Measurements from ENCODE around the gene MSL2. TPM values are rescaled to one million over a fixed set of nuclear protein-coding genes. Genes with fewer than 3 reads are reported as not detected.

Gene MSL2
- total RNA-seq, 1 experiment from 2014 or later: 37.8 TPM

- TF ChIP-seq PRDM15 (CRISPR knock-in tag; IDR thresholded peaks at IDR 0.05) (no peak), TP53 (CRISPR knock-in tag; IDR thresholded peaks at IDR 0.05) (no peak), NR3C1 (CRISPR knock-in tag; conservative IDR thresholded peaks at IDR 0.05; ENCODE audit: low read depth) (no peak), OVOL2 (CRISPR knock-in tag; IDR thresholded peaks at IDR 0.05; ENCODE audit: borderline replicate concordance) (no peak), ZNF219 (CRISPR knock-in tag; IDR thresholded peaks at IDR 0.05; ENCODE audit: borderline replicate concordance) (no peak)
Observed at GRCh38 chr3:136161516-136161915, 34.6 kb downstream of the MSL2 start (continued).

- Mint-ChIP-seq H3K27ac (no peak overlapping the region), H3K4me1 (peaks cover 14% of the 10 kb centered on the region), H3K27me3 (ENCODE audit: low read depth) (no peaks in the 10 kb centered on the region), H3K9me3 (no peaks in the 10 kb centered on the region), H3K4me3 (no peak overlapping the region), H3K36me3 (peaks cover 11% of the 10 kb centered on the region)
- ChIA-PET POLR2A (no interaction called here), CTCF (no interaction called here)
- DNase-seq (ENCODE audit: low spot score) (no peak), ATAC-seq (no peak)
- no peak for TF ChIP-seq CDX4 (CRISPR knock-in tag; IDR thresholded peaks at IDR 0.05; ENCODE audit: borderline replicate concordance)
Observed at GRCh38 chr3:136152963-136153362, 43.2 kb downstream of the MSL2 start.

- Mint-ChIP-seq H3K4me1 (peaks cover 14% of the 10 kb centered on the region), H3K4me3 (no peak overlapping the region), H3K27ac (0 out of 2 replicates have a peak overlapping the region, but pooled peaks have one; percentile 31), H3K36me3 (peaks cover 11% of the 10 kb centered on the region), H3K9me3 (no peaks in the 10 kb centered on the region), H3K27me3 (ENCODE audit: low read depth) (no peaks in the 10 kb centered on the region)
- DNase-seq (ENCODE audit: low spot score) (no peak), ATAC-seq (no peak)
- POLR2A ChIA-PET: no interaction called here
- TF ChIP-seq ZNF671 (CRISPR knock-in tag; IDR thresholded peaks at IDR 0.05) (no peak), SMAD3 (CRISPR knock-in tag; IDR thresholded peaks at IDR 0.05; ENCODE audit: borderline replicate concordance) (no peak), ESRRA (CRISPR knock-in tag; IDR thresholded peaks at IDR 0.05; ENCODE audit: borderline replicate concordance) (no peak), EMX1 (CRISPR knock-in tag; IDR thresholded peaks at IDR 0.05) (no peak), ARID4B (CRISPR knock-in tag; IDR thresholded peaks at IDR 0.05; ENCODE audit: borderline replicate concordance) (no peak), JUN (CRISPR knock-in tag; IDR thresholded peaks at IDR 0.05) (no peak), ZNF232 (CRISPR knock-in tag; IDR thresholded peaks at IDR 0.05) (no peak), GRHL2 (CRISPR knock-in tag; IDR thresholded peaks at IDR 0.05; ENCODE audit: insufficient replicate concordance, severe bottlenecking) (no peak), CDX4 (CRISPR knock-in tag; IDR thresholded peaks at IDR 0.05; ENCODE audit: borderline replicate concordance) (no peak), ZNF416 (CRISPR knock-in tag; IDR thresholded peaks at IDR 0.05) (no peak), ATF2 (CRISPR knock-in tag; IDR thresholded peaks at IDR 0.05; ENCODE audit: borderline replicate concordance, low read depth) (no peak), TCF7 (CRISPR knock-in tag; IDR thresholded peaks at IDR 0.05; ENCODE audit: low read depth) (no peak), KAT7 (CRISPR knock-in tag; IDR thresholded peaks at IDR 0.05; ENCODE audit: borderline replicate concordance) (no peak), TEAD4 (CRISPR knock-in tag; IDR thresholded peaks at IDR 0.05) (no peak), HMGA2 (CRISPR knock-in tag; IDR thresholded peaks at IDR 0.05) (no peak), NR3C1 (CRISPR knock-in tag; conservative IDR thresholded peaks at IDR 0.05; ENCODE audit: low read depth) (no peak), ZNF121 (CRISPR knock-in tag; IDR thresholded peaks at IDR 0.05) (no peak), NR2C2 (CRISPR knock-in tag; IDR thresholded peaks at IDR 0.05) (no peak)
- CTCF ChIA-PET: no interaction called here
Observed at GRCh38 chr3:136152176-136152843, 43.8 kb downstream of the MSL2 start.

All from WTC11 (cell line).